ENCODE data around the gene OR2A12.
"Not testable (repeated sequence)": the region's sequence is repeated elsewhere in the genome, so short reads cannot be mapped to it uniquely, and the experiment has no call there.

Gene OR2A12

GRCh38 chr7:144085978-144086377, at the start of gene OR2A12:
OR2A12 (plus strand) TSS chr7:144086278; CDS start chr7:144095108, 8,830 bp downstream.
- no peak for DNase-seq

GRCh38 chr7:144036302-144036885, 49.7 kb upstream of the OR2A12 start:
- DNase-seq: no peak

GRCh38 chr7:144037414-144038035, 48.6 kb upstream of the OR2A12 start:
- DNase-seq: no peak

GRCh38 chr7:144038887-144039286, 47.2 kb upstream of the OR2A12 start:
- no peak for DNase-seq

- DNase-seq: no peak
These were observed 37.4 kb upstream of the OR2A12 start, which contains the start of gene OR2A5 for GRCh38 chr7:144048648-144049047. OR2A5 (plus strand) TSS chr7:144048948; CDS start chr7:144050402, 1,454 bp downstream.

GRCh38 chr7:144049491-144049890, 36.6 kb upstream of the OR2A12 start:
- DNase-seq: no peak

- no peak for DNase-seq
These were observed 36.0 kb upstream of the OR2A12 start for GRCh38 chr7:144050093-144050492.

- not testable (repeated sequence) for DNase-seq
These were observed 35.2 kb upstream of the OR2A12 start for GRCh38 chr7:144050884-144051283.

GRCh38 chr7:144057954-144058353, 28.1 kb upstream of the OR2A12 start:
- no peak for DNase-seq

GRCh38 chr7:144063710-144064109, 22.4 kb upstream of the OR2A12 start:
- DNase-seq: no peak

- DNase-seq: no peak
These were observed 16.6 kb upstream of the OR2A12 start, which contains the start of gene OR2A25 for GRCh38 chr7:144069511-144069910. OR2A25 (plus strand) TSS chr7:144069811; CDS start chr7:144074220, 4,409 bp downstream.

- DNase-seq: no peak
These were observed 16.1 kb upstream of the OR2A12 start for GRCh38 chr7:144069953-144070352.

GRCh38 chr7:144074374-144074773, 11.7 kb upstream of the OR2A12 start:
- no peak for DNase-seq

GRCh38 chr7:144086730-144087129, 652 bp downstream of the OR2A12 start:
- DNase-seq: no peak

GRCh38 chr7:144087230-144087629, 1.2 kb downstream of the OR2A12 start:
- no peak for DNase-seq

GRCh38 chr7:144090667-144091066, 4.6 kb downstream of the OR2A12 start:
- no peak for DNase-seq

GRCh38 chr7:144098776-144099175, 12.7 kb downstream of the OR2A12 start:
- no peak for DNase-seq

GRCh38 chr7:144100607-144101006, 14.5 kb downstream of the OR2A12 start:
- DNase-seq: no peak

- DNase-seq: no peak
These were observed 16.0 kb downstream of the OR2A12 start for GRCh38 chr7:144102041-144102440.

GRCh38 chr7:144105211-144105610, 19.1 kb downstream of the OR2A12 start:
- DNase-seq: no peak

- no peak for DNase-seq
These were observed 23.2 kb downstream of the OR2A12 start, which contains the start of gene OR2A2 for GRCh38 chr7:144109283-144109682. OR2A2 (plus strand) TSS chr7:144109583; CDS start chr7:144109583, 0 bp downstream.

- no peak for DNase-seq
These were observed 24.2 kb downstream of the OR2A12 start for GRCh38 chr7:144110272-144110671.

GRCh38 chr7:144113651-144114050, 27.6 kb downstream of the OR2A12 start:
- DNase-seq: no peak

- no peak for DNase-seq
These were observed 32.3 kb downstream of the OR2A12 start for GRCh38 chr7:144118341-144118740.

GRCh38 chr7:144122876-144123275, 36.8 kb downstream of the OR2A12 start, which contains the start of gene OR2A14:
OR2A14 (plus strand) TSS chr7:144123176; CDS start chr7:144129113, 5,937 bp downstream.
- DNase-seq: no peak
